HG03439 (cell line): ENCODE data around the gene AHNAK2.

Experiments used
- ATAC-seq: cut with Tn5 transposase; IDR thresholded peaks from one replicate; pipeline ENCODE4 v1.9.1; 2021; ENCODE audit warnings: mild to moderate bottlenecking, moderate library complexity; ENCODE audit not compliant: unreplicated experiment

The AHNAK2 gene

DNA sequence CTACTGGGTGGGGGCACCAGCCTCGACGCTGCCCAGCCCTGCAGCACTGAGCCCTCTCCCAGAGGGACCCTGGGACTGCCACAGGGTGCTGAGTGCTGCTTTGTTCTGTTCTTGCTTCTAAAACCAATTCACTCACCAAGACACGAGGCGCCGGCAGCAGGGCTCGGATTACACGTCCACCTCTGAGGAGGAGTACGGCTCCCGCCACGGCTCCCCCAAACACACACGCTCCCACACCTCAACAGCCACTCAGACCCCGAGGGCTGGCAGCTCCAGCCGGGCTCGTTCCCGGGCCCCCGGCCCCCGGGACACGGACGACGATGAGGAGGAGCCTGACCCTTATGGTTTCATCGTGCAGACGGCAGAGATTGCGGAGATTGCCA is 88.8 kb downstream of the AHNAK2 start:
- ATAC-seq, result no peak

GRCh38 chr14:104888489-104889374 is 89.4 kb downstream of the AHNAK2 start:
- ATAC-seq, result no peak

DNA sequence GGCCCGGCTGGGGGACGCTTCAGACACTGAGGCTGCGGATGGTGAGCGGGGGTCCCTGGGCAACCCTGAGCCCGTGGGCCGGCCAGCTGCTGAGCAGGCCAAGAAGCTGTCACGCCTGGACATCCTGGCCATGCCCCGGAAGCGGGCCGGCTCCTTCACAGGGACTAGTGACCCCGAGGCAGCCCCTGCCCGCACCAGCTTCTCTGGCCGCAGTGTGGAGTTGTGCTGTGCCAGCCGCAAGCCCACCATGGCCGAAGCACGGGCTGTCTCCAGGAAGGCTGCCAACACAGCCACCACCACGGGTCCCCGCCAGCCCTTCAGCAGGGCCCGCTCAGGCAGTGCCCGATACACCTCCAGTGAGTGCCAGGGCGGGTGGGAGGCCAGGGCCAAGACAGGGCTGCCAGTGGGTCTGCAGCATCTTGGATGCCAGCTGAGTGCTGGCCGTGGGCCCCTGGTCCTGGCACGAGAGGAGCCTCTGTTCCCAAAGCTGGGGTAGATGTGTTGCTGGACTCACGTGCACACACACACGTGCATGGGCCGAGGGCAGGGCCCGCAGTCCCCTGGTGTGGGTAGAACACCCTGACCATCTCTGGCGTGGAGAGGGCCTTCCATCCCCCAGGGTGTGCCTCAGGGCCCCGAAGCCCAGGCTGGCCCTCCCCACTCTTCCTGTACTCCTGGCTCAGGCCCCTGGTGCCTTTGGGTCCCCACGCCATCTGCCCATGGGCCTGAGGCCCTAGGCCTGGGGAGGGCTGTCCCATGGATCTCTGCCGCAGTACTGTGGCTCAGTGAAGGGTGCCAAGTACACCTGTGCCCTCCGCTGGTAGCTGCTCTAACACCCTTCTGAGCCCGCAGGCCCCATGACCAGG is 90.3 kb downstream of the AHNAK2 start:
- ATAC-seq, result no peak
